Stimulated activated CD4-positive, alpha-beta T cell treated with anti-CD3 and anti-CD28 coated beads, Interleukin-12 subunit alpha, Interleukin-12 subunit beta, amount 100 ng/mL, for 24 hours (primary cell): Measurements from ENCODE around the gene NUDT8.
"Not testable (repeated sequence)": the region's sequence is repeated elsewhere in the genome, so short reads cannot be mapped to it uniquely, and the experiment has no call there.

Source experiments
- DNase-seq, 2 experiments: peaks; one replicate each; pipeline ENCODE4 v3.0.0-alpha.2; 2020; ENCODE audit warnings: low read depth in 2 of 2

NUDT8 gene

GRCh38 chr11:67613313-67613959, 16.3 kb downstream of the NUDT8 start:
- DNase-seq = no peak

GRCh38 chr11:67612751-67613150, 17.0 kb downstream of the NUDT8 start:
- no peak for DNase-seq

- no peak for DNase-seq
Measured at GRCh38 chr11:67611704-67612587, 17.8 kb downstream of the NUDT8 start.

GRCh38 chr11:67611165-67611564, 18.6 kb downstream of the NUDT8 start:
- no peak for DNase-seq

- DNase-seq = no peak
Measured at GRCh38 chr11:67610302-67610868, 19.4 kb downstream of the NUDT8 start.

GRCh38 chr11:67609316-67609715, 20.4 kb downstream of the NUDT8 start:
- no peak for DNase-seq

- no peak for DNase-seq
Measured at GRCh38 chr11:67608486-67608885, 21.3 kb downstream of the NUDT8 start.

GRCh38 chr11:67607507-67607906, 22.2 kb downstream of the NUDT8 start:
- DNase-seq = no peak

GRCh38 chr11:67606492-67607295, 23.0 kb downstream of the NUDT8 start, which contains the start of gene NDUFV1:
NDUFV1 (plus strand) TSS chr11:67606936; CDS start chr11:67607005, 69 bp downstream.
- DNase-seq = peak; percentile 95 to 96

- DNase-seq = no peak
Measured at GRCh38 chr11:67606093-67606491, 23.6 kb downstream of the NUDT8 start.

GRCh38 chr11:67605231-67606011, 24.3 kb downstream of the NUDT8 start:
- DNase-seq = no peak

- DNase-seq = no peak
Measured at GRCh38 chr11:67604815-67605214, 24.9 kb downstream of the NUDT8 start.

GRCh38 chr11:67604119-67604518, 25.6 kb downstream of the NUDT8 start:
- DNase-seq = not testable (repeated sequence)

- DNase-seq = no peak
Measured at GRCh38 chr11:67601098-67601497, 28.6 kb downstream of the NUDT8 start.

GRCh38 chr11:67600324-67601029, 29.3 kb downstream of the NUDT8 start:
- DNase-seq = no peak

GRCh38 chr11:67599149-67599548, 30.6 kb downstream of the NUDT8 start:
- no peak for DNase-seq

GRCh38 chr11:67597963-67598362, 31.8 kb downstream of the NUDT8 start:
- DNase-seq = not testable (repeated sequence)

GRCh38 chr11:67597458-67597857, 32.3 kb downstream of the NUDT8 start:
- DNase-seq = not testable (repeated sequence)

GRCh38 chr11:67596753-67597300, 32.9 kb downstream of the NUDT8 start:
- no peak for DNase-seq

- no peak for DNase-seq
Measured at GRCh38 chr11:67594480-67594879, 35.3 kb downstream of the NUDT8 start.
